Peyer's patch (tissue), 4 donors: ENCODE data around the gene GP1BB.

ENCODE experiments used
- POLR2A ChIP-seq, 2 donors: fragments of 450-650 bp; IDR thresholded peaks; one replicate each; pipeline ENCODE4 v1.5.1; 2017; ENCODE audit warnings: antibody characterized with exemption in 2 of 2, mild to moderate bottlenecking in 2 of 2, moderate library complexity in 2 of 2
- TF ChIP-seq, protein P1 (sequence below), 6 experiments: fragments of 450-650 bp in 4 of 6; fragments of 200-600 bp in 2 of 6; sonication (generic) in 1 of 6; IDR thresholded peaks; one replicate each; pipeline ENCODE4 v1.5.1; 2017 to 2019; ENCODE audit warnings: antibody characterized with exemption in 6 of 6, mild to moderate bottlenecking in 3 of 6, moderate library complexity in 1 of 6

DNA sequence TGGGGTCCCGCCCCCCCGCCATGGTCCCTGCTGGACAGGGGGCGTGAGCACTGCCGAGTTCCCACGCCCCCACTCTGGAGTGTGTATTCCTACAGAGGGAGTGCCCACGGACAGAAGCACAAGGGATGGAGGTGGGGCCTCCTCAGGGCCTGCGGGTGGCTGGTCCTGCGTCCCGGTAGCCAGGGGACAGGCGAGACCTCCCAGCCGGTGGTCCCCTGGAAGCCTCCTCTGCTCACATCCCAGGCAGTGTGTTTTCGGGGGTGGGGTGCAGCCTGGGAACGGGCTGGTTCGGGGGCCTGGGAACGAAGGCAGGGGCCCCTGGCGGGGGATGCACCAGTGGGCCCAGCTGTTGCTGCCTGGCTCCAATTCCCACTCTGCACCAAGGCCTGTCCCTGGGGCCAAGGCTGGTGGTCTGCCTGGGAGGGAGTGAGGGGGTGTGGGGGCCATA, 16.1 kb downstream of the GP1BB start:
- TF ChIP-seq, protein P1, sequence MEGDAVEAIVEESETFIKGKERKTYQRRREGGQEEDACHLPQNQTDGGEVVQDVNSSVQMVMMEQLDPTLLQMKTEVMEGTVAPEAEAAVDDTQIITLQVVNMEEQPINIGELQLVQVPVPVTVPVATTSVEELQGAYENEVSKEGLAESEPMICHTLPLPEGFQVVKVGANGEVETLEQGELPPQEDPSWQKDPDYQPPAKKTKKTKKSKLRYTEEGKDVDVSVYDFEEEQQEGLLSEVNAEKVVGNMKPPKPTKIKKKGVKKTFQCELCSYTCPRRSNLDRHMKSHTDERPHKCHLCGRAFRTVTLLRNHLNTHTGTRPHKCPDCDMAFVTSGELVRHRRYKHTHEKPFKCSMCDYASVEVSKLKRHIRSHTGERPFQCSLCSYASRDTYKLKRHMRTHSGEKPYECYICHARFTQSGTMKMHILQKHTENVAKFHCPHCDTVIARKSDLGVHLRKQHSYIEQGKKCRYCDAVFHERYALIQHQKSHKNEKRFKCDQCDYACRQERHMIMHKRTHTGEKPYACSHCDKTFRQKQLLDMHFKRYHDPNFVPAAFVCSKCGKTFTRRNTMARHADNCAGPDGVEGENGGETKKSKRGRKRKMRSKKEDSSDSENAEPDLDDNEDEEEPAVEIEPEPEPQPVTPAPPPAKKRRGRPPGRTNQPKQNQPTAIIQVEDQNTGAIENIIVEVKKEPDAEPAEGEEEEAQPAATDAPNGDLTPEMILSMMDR (IDR thresholded peaks at IDR 0.05) = no peak
- TF ChIP-seq POLR2A (IDR thresholded peaks at IDR 0.05) = no peak
